PC-9 (cell line): Measurements from ENCODE around the gene MBP.

Experiments used
- EZH2 ChIP-seq: fragments of 200-600 bp; sonication (generic); IDR thresholded peaks from 2 replicates; pipeline ENCODE4 v1.8.0; 2017; ENCODE audit warnings: antibody characterized with exemption, low read depth
- TF ChIP-seq, protein P1 (sequence below): fragments of 200-600 bp; sonication (generic); conservative IDR thresholded peaks from 2 replicates; pipeline ENCODE4 v1.6.1; 2017; ENCODE audit warnings: mixed run types, antibody characterized with exemption, mild to moderate bottlenecking, moderate library complexity

GRCh38 chr18:77093586-77093985, 39.0 kb downstream of the MBP start:
- TF ChIP-seq, protein P1, sequence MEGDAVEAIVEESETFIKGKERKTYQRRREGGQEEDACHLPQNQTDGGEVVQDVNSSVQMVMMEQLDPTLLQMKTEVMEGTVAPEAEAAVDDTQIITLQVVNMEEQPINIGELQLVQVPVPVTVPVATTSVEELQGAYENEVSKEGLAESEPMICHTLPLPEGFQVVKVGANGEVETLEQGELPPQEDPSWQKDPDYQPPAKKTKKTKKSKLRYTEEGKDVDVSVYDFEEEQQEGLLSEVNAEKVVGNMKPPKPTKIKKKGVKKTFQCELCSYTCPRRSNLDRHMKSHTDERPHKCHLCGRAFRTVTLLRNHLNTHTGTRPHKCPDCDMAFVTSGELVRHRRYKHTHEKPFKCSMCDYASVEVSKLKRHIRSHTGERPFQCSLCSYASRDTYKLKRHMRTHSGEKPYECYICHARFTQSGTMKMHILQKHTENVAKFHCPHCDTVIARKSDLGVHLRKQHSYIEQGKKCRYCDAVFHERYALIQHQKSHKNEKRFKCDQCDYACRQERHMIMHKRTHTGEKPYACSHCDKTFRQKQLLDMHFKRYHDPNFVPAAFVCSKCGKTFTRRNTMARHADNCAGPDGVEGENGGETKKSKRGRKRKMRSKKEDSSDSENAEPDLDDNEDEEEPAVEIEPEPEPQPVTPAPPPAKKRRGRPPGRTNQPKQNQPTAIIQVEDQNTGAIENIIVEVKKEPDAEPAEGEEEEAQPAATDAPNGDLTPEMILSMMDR, result no peak
- no peak for TF ChIP-seq EZH2
